HepG2 (cell line): ENCODE data around the gene AFAP1. TPM values are rescaled to one million over a fixed set of nuclear protein-coding genes. Genes with fewer than 3 reads are reported as not detected.

Experiments used
- GABPB1 ChIP-seq: IDR thresholded peaks from 2 replicates; pipeline ENCODE4 v1.6.1; 2016; ENCODE audit warnings: mild to moderate bottlenecking, missing genetic modification reagents, moderate library complexity, missing compliant biosample characterization
- SALL1 ChIP-seq: sonication (generic); formaldehyde crosslinking; IDR thresholded peaks from 2 replicates; pipeline ENCODE4 v1.8.0; 2022; ENCODE audit warnings: mild to moderate bottlenecking, missing genetic modification reagents
- TEAD3 ChIP-seq: optimal IDR thresholded peaks from 2 replicates; pipeline ENCODE3; 2016; ENCODE audit warnings: borderline replicate concordance
- XRCC5 ChIP-seq: fragments of 200-400 bp; formaldehyde crosslinking; optimal IDR thresholded peaks from 2 replicates; pipeline ENCODE3; 2017; ENCODE audit warnings: mild to moderate bottlenecking, low read length
- ZBTB38 ChIP-seq: sonication (generic); formaldehyde crosslinking; IDR thresholded peaks from 2 replicates; pipeline ENCODE4 v1.5.1; 2020; ENCODE audit warnings: mild to moderate bottlenecking, missing genetic modification reagents
- polyA plus RNA-seq, 8 experiments: library from polyadenylated mRNA; depleted of rRNA in 3 of 8; stranded (reverse) in 7 of 8; unstranded in 1 of 8; fragments of >200 nt; fragmentation: Illumina TruSeq in 4 of 8; extraction: Trizol in 4 of 8; gene quantifications; 2 replicates each; pipeline versions ENCODE4 v1.2.1 to v1.2.3, GENCODE V29; 2011 to 2016; ENCODE audit warnings: low read depth in 4 of 8, missing spikeins in 1 of 8, mixed read lengths in 1 of 8; ENCODE audit not compliant: insufficient read depth in 1 of 8
- total RNA-seq, 5 experiments: library from RNA; depleted of rRNA; stranded (reverse); fragments of >200 nt; fragmentation: Illumina TruSeq; extraction: Trizol; gene quantifications; 2 replicates each; pipeline ENCODE4 v1.2.3, GENCODE V29; 2016; ENCODE audit warnings: low read depth in 1 of 5
- TF ChIP-seq, protein P1 (sequence below): sonication (generic); formaldehyde crosslinking; IDR thresholded peaks from 2 replicates; pipeline ENCODE4 v1.9.0; 2022; ENCODE audit warnings: missing genetic modification reagents, mild to moderate bottlenecking, borderline replicate concordance
- TF ChIP-seq, protein P2 (sequence below): sonication (generic); formaldehyde crosslinking; IDR thresholded peaks from 2 replicates; pipeline ENCODE4 v1.4.0; 2020; ENCODE audit warnings: missing genetic modification reagents, borderline replicate concordance
- TF ChIP-seq, protein P3 (sequence below): sonication (generic); formaldehyde crosslinking; IDR thresholded peaks from 2 replicates; pipeline ENCODE4 v1.5.1; 2020; ENCODE audit warnings: mild to moderate bottlenecking, missing genetic modification reagents, moderate library complexity
- TF ChIP-seq, protein P4 (sequence below): sonication (generic); formaldehyde crosslinking; IDR thresholded peaks from 2 replicates; pipeline ENCODE4 v1.4.0; 2020; ENCODE audit warnings: missing genetic modification reagents, mild to moderate bottlenecking, borderline replicate concordance
- TF ChIP-seq, protein P5 (sequence below), 2 experiments: sonication (generic) in 1 of 2; formaldehyde crosslinking in 1 of 2; IDR thresholded peaks; 2 replicates each; pipeline versions ENCODE4 v1.4.0 to v1.6.1; 2018 to 2020; ENCODE audit warnings: missing genetic modification reagents in 2 of 2, borderline replicate concordance in 1 of 2, low read depth in 1 of 2, mild to moderate bottlenecking in 1 of 2, missing biosample characterization in 1 of 2
- TF ChIP-seq, protein P6 (sequence below): IDR thresholded peaks from 2 replicates; pipeline ENCODE4 v1.6.1; 2016; ENCODE audit warnings: low read depth, borderline replicate concordance

AFAP1 gene
- total and polyA plus RNA-seq, 2 of the 13 experiments (the other 11 are each of a cell fraction or from before 2014, with no cell fraction given), result 2.5 TPM

DNA sequence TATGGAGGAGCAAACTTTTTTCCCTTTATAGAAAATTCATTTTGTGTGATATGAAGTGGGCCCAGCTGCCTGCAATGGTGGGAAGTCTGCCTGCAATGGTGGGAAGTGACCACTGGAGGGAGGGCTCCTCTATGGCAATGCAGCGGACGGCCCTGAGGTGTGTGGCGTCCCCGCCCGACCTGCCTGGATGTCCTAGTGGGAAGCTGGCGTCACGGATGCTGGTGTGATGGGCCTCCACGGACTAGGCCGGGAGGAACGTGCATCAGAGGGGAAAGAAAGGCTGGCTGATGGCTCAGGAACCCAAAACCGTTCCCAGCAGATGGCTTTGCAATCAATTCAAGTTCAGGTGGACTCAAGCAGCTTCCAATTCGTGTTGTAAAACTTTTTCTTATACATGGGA, 177.9 kb downstream of the AFAP1 start (continued):
- TF ChIP-seq, protein P1, sequence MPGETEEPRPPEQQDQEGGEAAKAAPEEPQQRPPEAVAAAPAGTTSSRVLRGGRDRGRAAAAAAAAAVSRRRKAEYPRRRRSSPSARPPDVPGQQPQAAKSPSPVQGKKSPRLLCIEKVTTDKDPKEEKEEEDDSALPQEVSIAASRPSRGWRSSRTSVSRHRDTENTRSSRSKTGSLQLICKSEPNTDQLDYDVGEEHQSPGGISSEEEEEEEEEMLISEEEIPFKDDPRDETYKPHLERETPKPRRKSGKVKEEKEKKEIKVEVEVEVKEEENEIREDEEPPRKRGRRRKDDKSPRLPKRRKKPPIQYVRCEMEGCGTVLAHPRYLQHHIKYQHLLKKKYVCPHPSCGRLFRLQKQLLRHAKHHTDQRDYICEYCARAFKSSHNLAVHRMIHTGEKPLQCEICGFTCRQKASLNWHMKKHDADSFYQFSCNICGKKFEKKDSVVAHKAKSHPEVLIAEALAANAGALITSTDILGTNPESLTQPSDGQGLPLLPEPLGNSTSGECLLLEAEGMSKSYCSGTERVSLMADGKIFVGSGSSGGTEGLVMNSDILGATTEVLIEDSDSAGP (CRISPR knock-in tag), result peak; percentile 57; the same call in 1 of the 2 replicates
- TF ChIP-seq, protein P2, sequence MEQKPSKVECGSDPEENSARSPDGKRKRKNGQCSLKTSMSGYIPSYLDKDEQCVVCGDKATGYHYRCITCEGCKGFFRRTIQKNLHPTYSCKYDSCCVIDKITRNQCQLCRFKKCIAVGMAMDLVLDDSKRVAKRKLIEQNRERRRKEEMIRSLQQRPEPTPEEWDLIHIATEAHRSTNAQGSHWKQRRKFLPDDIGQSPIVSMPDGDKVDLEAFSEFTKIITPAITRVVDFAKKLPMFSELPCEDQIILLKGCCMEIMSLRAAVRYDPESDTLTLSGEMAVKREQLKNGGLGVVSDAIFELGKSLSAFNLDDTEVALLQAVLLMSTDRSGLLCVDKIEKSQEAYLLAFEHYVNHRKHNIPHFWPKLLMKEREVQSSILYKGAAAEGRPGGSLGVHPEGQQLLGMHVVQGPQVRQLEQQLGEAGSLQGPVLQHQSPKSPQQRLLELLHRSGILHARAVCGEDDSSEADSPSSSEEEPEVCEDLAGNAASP (CRISPR knock-in tag), result peak; percentile 65; the same call in 1 of the 2 replicates
- TF ChIP-seq GABPB1 (CRISPR knock-in tag) (0 out of 2 replicates have a peak, but pooled peaks have one; percentile 22), ZBTB38 (CRISPR knock-in tag) (peak; percentile 95), SALL1 (CRISPR knock-in tag) (peak; percentile 26; the same call in 1 of the 2 replicates), TEAD3 (peak; percentile 52), XRCC5 (peak; percentile 42)
- TF ChIP-seq, protein P3, sequence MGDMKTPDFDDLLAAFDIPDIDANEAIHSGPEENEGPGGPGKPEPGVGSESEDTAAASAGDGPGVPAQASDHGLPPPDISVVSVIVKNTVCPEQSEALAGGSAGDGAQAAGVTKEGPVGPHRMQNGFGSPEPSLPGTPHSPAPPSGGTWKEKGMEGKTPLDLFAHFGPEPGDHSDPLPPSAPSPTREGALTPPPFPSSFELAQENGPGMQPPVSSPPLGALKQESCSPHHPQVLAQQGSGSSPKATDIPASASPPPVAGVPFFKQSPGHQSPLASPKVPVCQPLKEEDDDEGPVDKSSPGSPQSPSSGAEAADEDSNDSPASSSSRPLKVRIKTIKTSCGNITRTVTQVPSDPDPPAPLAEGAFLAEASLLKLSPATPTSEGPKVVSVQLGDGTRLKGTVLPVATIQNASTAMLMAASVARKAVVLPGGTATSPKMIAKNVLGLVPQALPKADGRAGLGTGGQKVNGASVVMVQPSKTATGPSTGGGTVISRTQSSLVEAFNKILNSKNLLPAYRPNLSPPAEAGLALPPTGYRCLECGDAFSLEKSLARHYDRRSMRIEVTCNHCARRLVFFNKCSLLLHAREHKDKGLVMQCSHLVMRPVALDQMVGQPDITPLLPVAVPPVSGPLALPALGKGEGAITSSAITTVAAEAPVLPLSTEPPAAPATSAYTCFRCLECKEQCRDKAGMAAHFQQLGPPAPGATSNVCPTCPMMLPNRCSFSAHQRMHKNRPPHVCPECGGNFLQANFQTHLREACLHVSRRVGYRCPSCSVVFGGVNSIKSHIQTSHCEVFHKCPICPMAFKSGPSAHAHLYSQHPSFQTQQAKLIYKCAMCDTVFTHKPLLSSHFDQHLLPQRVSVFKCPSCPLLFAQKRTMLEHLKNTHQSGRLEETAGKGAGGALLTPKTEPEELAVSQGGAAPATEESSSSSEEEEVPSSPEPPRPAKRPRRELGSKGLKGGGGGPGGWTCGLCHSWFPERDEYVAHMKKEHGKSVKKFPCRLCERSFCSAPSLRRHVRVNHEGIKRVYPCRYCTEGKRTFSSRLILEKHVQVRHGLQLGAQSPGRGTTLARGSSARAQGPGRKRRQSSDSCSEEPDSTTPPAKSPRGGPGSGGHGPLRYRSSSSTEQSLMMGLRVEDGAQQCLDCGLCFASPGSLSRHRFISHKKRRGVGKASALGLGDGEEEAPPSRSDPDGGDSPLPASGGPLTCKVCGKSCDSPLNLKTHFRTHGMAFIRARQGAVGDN, result peak; percentile 44
- TF ChIP-seq, protein P4, sequence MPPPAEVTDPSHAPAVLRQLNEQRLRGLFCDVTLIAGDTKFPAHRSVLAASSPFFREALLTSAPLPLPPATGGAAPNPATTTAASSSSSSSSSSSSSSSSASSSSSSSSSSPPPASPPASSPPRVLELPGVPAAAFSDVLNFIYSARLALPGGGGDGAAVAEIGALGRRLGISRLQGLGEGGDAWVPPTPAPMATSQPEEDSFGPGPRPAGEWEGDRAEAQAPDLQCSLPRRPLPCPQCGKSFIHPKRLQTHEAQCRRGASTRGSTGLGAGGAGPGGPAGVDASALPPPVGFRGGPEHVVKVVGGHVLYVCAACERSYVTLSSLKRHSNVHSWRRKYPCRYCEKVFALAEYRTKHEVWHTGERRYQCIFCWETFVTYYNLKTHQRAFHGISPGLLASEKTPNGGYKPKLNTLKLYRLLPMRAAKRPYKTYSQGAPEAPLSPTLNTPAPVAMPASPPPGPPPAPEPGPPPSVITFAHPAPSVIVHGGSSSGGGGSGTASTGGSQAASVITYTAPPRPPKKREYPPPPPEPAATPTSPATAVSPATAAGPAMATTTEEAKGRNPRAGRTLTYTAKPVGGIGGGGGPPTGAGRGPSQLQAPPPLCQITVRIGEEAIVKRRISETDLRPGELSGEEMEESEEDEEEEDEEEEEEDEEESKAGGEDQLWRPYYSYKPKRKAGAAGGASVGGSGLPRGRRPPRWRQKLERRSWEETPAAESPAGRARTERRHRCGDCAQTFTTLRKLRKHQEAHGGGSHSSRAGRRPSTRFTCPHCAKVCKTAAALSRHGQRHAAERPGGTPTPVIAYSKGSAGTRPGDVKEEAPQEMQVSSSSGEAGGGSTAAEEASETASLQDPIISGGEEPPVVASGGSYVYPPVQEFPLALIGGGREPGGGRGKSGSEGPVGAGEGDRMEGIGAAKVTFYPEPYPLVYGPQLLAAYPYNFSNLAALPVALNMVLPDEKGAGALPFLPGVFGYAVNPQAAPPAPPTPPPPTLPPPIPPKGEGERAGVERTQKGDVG (CRISPR knock-in tag), result peak; percentile 81; the same call in 1 of the 2 replicates
- TF ChIP-seq, protein P5, sequence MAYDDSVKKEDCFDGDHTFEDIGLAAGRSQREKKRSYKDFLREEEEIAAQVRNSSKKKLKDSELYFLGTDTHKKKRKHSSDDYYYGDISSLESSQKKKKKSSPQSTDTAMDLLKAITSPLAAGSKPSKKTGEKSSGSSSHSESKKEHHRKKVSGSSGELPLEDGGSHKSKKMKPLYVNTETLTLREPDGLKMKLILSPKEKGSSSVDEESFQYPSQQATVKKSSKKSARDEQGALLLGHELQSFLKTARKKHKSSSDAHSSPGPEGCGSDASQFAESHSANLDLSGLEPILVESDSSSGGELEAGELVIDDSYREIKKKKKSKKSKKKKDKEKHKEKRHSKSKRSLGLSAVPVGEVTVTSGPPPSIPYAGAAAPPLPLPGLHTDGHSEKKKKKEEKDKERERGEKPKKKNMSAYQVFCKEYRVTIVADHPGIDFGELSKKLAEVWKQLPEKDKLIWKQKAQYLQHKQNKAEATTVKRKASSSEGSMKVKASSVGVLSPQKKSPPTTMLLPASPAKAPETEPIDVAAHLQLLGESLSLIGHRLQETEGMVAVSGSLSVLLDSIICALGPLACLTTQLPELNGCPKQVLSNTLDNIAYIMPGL (CRISPR knock-in tag; IDR thresholded peaks at IDR 0.05; ENCODE audit: borderline replicate concordance in 1 of 2, low read depth in 1 of 2), result 0 out of 4 replicates have a peak, but pooled peaks of 1 of the 2 experiments have one; percentile 31
- TF ChIP-seq, protein P6, sequence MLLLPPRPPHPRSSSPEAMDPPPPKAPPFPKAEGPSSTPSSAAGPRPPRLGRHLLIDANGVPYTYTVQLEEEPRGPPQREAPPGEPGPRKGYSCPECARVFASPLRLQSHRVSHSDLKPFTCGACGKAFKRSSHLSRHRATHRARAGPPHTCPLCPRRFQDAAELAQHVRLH, result no peak
